GM18499 (cell line): ENCODE data around the gene PRB3.

Experiments used
- ATAC-seq: cut with Tn5 transposase; IDR thresholded peaks from one replicate; pipeline ENCODE4 v1.9.1; 2021; ENCODE audit warnings: moderate number of reproducible peaks; ENCODE audit not compliant: insufficient read depth, unreplicated experiment

Gene PRB3

GRCh38 chr12:11269607-11270006, at the start of gene PRB3:
Gene PRB3 (minus strand): TSS chr12:11269707. CDS start chr12:11269669, 38 bp downstream.
- ATAC-seq: no peak

DNA sequence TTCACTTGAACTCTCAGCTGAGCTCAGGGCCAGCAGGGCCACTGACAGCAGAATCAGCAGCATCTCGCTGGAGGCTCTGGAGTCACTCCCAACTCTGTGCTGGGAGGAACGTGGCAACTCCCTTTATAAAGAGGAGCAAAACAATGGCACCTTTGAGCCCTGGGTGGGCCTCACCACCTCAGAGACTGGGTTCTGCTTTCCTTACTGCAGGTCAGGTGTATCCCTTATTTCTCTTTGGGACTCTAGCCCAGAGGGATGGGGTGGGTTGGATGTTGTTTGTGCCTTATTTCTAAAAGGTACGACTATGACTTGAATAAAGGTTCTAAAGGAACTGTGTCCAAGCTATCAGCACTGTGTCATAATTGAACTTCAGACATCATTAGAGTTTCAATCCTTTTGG, 40.8 kb upstream of the PRB3 start, which contains the start of gene PRB4:
TSS of gene PRB4 (minus strand) at position 101 of the 400 bp plus-strand sequence. CDS start at position 63, 38 bp downstream.
- no peak for ATAC-seq

- ATAC-seq: no peak
These were observed 37.6 kb upstream of the PRB3 start for GRCh38 chr12:11307143-11307542.

GRCh38 chr12:11273449-11273848, 3.9 kb upstream of the PRB3 start:
- ATAC-seq: no peak

- ATAC-seq: no peak
These were observed 5.0 kb downstream of the PRB3 start for GRCh38 chr12:11264501-11264900.

GRCh38 chr12:11246489-11246888, 23.0 kb downstream of the PRB3 start:
- ATAC-seq: no peak

DNA sequence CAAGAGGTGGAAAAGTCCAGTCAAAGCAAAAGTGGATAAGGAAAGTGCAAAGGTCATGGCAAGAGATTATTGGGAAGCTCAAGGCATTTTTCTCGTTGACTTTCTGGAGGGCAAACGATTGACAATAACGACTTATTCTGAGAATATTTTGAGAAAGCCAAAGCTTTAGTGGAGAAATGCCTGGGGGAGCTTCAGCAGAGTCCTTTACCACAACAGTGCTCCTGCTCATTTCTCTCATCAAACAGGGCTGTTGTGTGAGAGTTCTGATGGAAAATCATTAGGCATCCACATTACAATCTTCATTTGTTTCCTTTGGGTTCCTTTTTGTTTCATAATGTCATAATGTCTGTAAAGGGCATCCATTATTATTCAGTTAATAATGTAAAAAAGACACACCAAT, 26.9 kb downstream of the PRB3 start:
- ATAC-seq: no peak

DNA sequence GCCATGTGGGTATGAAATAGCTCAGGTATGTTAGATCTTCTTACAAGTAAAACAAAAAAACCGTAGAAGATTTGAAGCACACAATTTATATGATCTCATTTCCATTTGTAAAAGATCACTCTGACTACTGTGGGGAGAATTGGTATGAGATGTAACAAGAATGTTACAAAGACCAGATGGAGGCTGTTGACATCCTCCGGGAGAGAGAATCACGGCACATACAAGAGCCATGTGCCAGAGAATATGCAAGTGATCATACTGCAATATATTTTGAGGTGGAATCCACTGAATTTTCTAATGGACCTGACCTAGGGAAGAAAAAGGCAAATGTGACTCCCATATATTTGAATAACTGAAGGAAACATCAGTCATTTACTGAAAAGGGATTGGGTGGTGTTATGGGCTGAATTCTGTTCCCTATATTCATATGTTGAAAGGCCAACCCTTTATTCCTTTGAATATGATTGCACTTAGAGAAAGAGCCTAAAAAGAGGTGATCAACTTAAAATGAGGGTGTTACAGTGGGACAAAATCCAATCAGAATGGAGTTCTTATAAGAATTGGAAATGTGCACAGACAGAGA, 29.1 kb downstream of the PRB3 start:
- no peak for ATAC-seq

- ATAC-seq: no peak
These were observed 31.2 kb downstream of the PRB3 start for GRCh38 chr12:11238275-11238674.

DNA sequence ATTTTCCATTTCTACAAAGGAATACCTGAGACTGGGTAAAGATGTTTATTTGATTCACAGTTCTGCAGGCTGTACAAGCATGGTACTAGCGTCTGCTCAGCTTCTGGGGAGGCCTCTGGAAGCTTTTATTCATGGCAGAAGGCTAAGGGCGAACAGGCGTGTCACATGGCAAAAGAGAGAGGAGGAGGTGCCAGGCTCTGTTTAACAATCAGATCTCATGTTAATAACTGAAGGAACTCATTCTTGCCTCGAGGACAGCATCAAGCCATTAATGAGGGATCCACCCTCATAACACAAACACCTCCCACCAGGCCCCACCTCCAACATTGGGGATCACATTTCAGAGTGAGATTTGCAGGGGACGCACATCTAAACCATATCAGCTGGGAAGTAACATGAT, 36.0 kb downstream of the PRB3 start:
- no peak for ATAC-seq

DNA sequence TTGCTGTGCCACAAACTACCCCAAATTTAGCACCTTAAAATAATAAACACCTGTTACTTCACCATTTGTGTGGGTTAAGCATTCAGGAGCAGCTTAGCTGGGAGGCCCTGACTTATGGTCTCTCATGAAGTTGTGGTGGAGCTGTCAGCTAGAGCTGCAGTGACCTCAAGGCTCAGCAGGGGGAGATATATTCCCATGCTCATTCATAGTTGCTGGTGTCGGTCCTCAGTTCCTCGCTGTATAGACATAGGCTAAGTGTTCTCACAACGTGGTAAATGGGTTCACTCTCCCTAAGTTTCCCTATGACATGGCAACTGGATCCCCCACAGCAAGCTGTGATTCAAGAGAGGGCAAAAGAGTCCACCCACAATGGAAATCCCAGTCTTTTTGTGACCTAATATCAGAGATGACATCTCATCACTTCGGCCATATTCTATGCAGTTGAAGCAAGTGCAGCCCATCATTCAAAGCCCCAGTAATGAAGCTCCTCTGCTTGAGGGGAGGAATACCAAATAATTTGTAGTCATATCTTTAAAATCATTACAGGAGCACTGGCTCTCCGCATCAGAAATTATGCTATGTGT, 41.1 kb downstream of the PRB3 start:
- no peak for ATAC-seq

GRCh38 chr12:11227373-11227772, 42.1 kb downstream of the PRB3 start:
- ATAC-seq: no peak
